Right lung (tissue), 10 donors: ENCODE data around the gene HOXC9. TPM values are rescaled to one million over a fixed set of nuclear protein-coding genes. Genes with fewer than 3 reads are reported as not detected.

ENCODE experiments used
- DNase-seq, 2 donors: peaks; one replicate each; pipeline ENCODE4 v3.0.0-alpha.2; 2013
- long read RNA-seq, 8 donors: transcript quantifications; one replicate each; lab custom pipeline, GENCODE V29; 2026
- polyA plus RNA-seq, 5 donors: library from polyadenylated mRNA; unstranded; fragments of 120-200 nt; gene quantifications; one replicate each; pipeline versions ENCODE4 v1.2.1 to v1.2.3, GENCODE V29; 2013; ENCODE audit warnings: inconsistent platforms in 1 of 5, low replicate concordance in 1 of 5; ENCODE audit not compliant: insufficient read length in 5 of 5, insufficient read depth in 1 of 5

Gene HOXC9
- polyA plus RNA-seq, result 1 to 10 TPM in 2 of 5 donors, under 1 TPM in 3; 0.20 to 2.1 (median 0.34) TPM
- long read RNA-seq, donor 1, partial matches to known transcripts, result 0 of 4 reads
- long read RNA-seq, donor 1, other reads (novel, unspliced or antisense), result 0 of 4 reads
- long read RNA-seq, donor 2, result 0 reads
- long read RNA-seq, donor 3, result 0 reads
- long read RNA-seq, donor 4, result 0 reads
- long read RNA-seq, donor 5, partial matches to known transcripts, result 0 of 1 reads
- long read RNA-seq, donor 5, other reads (novel, unspliced or antisense), result 0 of 1 reads
- long read RNA-seq, donor 6, partial matches to known transcripts, result 0 of 1 reads
- long read RNA-seq, donor 6, other reads (novel, unspliced or antisense), result 0 of 1 reads
- long read RNA-seq, donor 7, result 0 reads
- long read RNA-seq, donor 8, result 0 reads

DNA sequence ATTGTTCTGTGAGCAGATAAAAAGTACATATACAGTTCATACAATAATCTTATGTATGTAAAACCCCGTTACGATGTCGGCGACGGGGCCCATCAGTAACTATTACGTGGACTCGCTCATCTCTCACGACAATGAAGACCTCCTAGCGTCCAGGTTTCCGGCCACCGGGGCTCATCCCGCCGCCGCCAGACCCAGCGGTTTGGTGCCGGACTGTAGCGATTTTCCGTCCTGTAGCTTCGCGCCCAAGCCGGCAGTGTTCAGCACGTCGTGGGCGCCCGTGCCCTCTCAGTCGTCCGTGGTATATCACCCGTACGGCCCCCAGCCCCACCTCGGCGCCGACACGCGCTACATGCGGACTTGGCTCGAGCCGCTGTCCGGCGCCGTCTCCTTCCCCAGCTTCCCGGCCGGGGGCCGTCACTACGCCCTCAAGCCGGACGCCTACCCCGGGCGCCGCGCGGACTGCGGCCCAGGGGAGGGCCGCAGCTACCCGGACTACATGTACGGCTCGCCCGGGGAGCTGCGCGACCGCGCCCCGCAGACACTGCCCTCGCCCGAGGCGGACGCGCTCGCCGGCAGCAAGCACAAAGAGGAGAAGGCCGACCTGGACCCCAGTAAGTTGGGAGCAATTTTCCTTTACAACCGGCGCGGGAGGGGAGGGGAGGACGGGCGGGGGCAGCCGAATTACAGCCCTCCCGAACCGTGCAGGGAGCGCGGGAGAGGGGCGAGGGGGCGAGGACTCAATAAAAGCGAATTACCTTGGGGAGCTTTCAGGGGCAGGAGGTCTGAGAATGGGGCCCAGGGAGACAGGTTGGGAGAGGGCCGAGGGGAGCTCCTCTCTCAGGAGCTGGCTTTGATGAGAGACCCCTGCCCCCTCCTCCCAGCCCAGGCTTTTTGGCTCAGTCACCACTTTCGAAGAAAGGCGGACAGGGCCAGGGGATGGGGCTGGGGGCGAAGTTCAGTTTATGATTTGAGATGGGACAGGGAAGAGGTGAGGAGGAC lies at the start of gene HOXC9:
HOXC9 (plus strand) TSS at position 46 of the 999 bp plus-strand sequence; CDS start at position 74, 28 bp downstream.
- no peak for DNase-seq

DNA sequence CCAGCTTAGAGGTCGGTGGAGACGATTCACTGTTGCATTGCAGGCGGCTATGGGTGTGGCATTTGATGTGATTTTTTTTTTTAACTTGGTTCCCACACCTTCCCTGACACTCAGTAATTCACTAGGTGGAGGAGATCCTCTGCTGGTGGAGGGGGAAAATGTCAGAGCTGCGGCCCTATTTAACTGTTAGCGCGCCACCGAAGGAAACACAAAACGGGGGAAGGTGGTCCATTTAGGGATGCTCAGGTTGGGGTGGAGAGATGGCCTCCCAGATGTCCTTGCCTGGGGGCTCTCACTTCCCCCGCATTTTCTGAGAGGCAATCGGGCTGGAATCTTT lies 49.6 kb upstream of the HOXC9 start:
- DNase-seq, result no peak

DNA sequence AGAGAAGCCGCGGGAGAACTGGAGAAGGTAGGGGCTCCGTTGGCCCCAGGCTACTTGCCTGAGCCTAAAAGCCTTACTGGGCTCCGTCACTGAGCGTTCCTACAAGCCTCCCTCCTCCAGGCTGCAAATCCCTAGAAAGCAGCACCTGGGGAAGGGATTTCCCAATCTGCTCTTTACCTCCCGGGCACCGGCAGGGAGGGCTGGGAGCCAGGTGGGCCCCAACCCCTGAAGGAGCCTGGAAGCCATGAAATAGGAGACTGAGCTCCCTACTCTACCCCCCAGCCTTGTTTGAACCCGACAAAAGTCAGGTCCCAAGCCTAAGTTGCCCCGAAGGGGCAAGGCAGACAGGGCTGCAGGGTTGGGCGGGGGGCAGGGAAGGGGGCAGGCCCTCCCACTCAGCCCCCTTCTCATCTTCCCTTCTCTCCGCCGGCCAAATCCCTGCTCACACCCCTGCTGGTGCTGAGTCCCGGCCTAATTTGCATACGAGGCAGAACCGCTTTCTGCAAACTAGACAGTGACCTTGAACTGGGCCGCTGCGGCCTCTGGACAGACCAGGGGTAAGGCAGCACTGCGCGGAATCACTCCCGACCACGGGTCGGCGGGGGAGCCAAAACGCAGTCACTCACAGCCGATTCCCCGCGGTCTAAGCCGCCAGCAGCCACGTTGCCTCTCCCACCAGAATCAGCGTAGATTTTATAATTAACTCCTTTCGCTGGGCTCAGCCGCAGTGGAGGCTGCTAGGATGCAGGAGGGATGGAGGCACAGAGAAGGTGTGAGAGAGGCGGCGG lies 49.0 kb upstream of the HOXC9 start:
- DNase-seq, result no peak

DNA sequence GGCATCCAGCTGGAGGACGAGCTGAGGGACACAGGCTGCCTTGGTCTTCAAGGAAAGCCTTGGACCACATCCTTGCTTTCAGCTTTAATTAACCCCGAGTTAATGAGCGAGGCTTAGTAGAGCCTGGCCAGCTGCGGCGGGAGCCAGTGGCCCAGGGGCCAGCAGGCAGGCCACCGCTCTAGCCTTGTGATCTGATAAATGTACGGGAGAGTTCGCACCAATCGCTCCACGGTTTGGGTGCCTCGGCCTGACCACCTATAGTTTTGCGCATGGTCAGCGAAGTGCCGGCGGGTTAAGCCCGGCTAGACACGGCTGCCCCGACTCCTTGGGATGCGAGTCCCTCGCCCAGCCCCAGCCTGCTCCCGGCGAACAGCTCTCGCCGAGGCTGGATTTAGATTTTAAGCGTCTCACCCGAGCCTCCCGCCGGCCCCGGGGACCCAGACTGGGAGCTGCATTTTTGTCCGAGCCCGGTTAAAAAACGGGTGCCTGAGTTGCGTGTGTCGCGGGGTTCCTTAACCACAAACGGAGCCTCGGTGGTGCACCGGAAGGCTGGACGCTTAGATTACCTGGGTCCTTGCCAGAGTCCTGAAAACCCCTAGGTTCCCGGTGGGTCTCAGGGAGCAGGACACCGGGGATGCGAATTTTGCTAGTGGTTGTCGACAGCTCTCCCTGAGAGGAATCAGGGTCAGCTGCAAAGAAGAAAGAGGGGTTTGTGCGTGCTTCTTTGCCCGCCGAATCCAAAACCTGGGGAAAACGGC lies 48.2 kb upstream of the HOXC9 start:
- DNase-seq, result no peak

DNA sequence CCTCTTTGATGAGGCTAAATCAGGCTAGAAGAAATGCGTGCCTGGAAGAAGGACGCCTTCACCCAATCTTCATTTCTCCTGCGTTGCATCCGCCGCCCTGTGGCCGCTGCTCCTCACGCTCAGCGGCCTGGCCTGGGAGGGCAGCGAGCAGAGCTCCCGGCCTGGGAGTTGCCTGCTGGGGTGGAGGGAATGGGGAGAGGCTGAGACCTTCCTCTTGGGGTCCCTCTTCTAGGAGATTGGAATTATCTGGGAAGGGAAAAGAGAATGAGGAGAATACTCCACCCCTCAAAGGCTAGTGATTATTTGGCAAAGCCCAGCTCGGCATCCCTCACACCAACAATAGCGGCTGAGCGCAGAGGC lies 47.6 kb upstream of the HOXC9 start:
- DNase-seq, result no peak

DNA sequence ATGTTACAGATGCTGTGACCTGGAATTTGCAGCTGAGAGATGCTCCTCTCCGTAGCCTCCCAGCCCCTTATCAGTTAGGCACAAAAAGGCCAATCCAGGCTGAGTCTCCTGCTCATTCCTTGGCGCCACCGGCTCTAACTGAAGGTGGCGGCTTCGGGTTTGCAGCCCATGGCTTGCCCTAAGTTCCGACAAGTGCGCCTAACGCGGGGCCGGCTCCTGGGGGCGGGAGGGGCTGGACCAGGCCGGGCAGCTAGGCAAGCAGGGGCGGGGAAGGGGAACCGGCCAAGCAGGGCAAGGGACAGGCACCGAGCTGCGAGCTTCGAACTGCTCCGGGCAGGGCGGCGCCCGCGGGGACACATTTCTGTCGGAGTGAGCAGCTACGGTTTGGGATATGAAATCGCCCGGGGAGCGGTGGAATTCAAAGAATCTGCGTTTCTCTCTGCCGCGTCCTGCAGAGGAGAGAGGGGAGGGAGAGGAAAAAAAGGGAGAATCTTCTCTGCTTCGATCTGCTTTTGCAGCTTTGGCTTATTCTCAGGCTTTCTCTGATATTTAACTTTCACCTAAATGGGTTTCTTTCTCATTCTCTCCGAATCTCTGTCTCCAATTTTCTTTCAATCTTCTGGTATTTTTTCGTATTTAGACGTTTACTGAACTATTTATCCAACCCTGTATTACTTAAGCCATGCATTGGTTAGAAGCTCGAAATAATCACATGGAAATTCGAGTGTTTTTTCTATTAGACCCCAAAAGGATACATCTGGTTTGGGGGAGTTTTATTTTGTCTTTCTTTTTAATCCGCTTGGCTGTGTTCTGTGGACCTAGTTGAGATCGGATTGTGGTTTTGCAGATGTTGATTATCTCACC lies 46.9 kb upstream of the HOXC9 start:
- no peak for DNase-seq

DNA sequence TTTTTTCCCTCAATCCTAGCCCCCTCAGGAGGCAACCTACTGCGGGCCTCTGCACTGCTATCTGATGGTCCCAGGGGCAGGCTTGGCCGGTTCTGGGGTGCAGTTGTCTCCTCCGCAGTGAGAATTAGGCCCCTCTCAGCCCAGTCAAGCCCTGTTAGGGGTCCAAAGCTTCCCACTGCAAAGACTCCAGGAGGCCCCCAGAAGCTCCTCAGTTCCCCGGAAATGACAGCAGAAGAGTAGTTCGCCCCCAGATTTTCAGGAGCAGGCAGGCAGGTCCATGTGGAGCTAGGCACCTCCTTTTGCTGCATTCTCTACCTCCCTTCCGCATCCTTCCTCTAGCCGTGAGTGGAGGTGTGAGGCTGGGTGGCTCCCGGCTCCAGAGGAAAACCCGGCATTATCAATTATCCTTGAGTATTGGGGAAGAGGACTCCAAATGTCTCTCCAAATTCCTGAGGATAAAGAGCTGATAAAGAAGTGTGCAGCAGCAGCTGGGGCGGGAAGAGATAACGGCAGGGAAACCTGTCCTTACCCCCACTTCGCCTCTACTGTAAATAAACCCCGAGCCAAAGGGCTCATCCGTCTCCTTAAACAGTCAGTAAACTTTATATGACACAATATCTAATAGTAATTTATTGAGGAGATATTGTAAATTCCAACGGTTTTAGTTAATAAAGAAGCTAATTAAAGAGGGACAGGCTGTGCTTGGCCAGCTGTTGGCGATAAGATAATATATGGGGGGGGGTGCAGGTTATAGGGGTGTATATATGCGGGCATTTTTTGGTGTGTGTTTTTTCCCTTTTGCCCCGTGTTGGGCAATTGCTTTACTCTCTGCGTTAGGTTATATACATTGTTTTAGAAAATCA lies 45.9 kb upstream of the HOXC9 start:
- DNase-seq, result no peak

DNA sequence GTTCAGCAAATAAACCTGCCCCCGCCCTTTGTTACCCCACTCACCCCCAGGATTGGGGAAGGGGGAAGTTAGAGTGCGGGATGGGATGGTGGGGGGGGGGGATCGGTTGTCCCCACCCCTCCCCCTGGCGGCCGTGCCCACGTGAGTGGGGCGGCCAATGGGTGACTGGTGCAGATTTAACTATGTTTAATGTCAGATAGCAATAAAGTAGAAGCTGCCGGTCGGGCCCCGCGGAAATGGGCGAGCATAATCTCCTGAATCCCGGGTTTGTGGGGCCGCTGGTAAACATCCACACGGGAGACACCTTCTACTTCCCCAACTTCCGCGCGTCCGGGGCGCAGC lies 45.3 kb upstream of the HOXC9 start, which contains the start of gene HOXC12:
HOXC12 (plus strand) TSS at position 210 of the 342 bp plus-strand sequence; CDS start at position 237, 27 bp downstream.
- no peak for DNase-seq

DNA sequence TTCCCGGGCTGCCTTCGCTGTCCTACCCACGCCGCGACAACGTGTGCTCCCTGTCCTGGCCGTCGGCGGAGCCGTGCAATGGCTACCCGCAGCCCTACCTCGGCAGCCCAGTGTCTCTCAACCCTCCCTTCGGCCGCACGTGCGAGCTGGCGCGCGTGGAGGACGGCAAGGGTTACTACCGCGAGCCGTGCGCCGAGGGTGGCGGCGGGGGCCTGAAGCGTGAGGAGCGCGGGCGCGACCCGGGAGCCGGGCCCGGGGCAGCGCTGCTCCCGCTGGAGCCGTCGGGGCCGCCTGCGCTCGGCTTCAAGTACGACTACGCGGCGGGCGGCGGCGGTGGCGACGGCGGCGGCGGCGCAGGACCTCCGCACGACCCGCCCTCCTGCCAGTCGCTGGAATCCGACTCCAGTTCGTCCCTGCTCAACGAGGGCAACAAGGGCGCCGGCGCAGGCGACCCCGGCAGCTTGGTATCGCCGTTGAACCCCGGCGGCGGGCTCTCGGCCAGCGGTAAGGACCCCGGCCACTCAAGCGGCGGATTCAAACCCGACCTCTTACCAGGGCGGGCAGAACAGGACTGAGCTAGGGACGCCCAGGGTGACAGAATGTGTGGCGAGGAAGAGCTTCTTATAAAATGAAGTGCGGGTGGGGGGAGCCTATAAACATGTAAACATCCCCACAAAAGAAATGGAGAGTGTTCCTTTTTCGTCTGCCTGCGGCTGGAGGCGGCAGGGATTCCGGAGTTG lies 44.8 kb upstream of the HOXC9 start:
- no peak for DNase-seq

DNA sequence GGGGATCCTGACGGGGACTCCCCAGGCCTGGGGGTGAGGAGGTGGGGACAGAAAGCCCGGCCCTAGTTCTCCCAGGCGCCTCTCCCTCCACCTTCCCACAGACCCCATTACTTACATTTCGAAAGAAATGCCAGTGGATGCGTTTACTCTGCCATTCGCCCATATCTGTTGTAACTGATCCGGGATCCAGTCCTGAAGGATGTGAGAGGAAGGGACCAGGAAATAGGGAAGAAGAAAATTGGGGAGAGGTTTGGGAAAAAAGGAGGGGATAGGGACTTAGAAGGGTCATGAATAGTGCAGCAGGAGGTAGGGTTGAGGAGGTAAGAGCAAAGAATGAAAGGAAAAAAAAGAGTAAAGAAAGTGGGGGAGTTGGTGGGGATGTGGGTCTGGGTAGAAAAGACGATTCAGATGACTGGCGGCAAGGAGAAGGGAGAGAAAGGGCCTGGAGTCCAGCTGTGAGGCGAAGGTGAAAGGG lies 44.1 kb upstream of the HOXC9 start:
- no peak for DNase-seq

DNA sequence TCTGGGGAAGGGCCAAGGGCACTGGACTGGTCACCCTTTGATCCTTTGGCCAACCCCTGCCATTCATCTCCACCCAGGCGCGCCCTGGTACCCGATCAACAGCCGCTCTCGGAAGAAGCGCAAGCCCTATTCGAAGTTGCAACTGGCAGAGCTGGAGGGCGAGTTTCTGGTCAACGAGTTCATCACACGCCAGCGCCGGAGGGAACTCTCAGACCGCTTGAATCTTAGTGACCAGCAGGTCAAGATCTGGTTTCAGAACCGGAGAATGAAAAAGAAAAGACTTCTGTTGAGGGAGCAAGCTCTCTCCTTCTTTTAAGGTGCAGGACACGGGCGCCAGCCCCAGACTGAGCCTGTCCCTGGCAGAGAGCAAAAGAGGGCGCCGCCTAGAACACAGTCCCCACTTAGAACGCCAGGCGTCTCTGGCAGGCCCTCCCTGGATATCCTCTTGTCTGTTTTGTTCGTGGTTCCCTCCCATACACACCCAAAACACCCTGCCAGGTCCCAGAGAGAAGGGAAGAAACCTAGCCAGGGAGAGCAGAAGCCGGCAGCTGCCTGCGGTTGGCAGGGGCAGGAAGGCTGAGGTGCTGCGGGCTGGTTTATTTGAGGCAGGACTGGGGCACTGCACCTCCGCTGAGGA lies 43.6 kb upstream of the HOXC9 start:
- DNase-seq, result no peak

DNA sequence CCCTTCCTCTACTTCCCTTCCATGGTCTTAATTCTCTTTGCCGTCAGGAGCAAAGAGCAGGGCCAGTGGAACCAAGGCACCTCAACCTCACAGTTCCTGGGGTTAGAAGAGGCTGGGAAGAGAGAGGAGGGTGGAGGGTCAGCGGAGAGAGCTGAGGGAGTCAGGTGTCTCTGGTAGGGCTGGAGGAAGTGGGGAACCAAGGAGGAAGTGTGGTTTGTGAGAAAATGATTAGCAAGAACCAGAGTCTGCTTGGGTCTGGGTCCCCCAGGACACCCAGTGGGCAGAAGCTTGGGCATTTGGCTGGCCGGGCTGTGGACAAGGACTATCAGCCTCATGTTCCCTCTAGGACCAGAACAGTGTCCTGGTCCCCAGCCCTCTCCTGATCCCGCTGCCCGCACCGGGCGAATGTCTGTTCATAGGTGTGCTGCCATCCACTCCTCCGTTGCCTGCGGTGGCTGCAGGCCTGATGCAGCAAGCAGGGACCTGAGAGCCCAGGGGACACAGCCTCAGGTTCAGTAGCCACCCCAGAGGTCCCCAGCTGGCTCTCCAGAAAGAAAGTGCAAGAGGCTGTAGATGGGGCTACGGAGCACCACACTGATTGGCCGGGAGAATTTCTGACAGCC lies 42.9 kb upstream of the HOXC9 start:
- DNase-seq, result no peak

DNA sequence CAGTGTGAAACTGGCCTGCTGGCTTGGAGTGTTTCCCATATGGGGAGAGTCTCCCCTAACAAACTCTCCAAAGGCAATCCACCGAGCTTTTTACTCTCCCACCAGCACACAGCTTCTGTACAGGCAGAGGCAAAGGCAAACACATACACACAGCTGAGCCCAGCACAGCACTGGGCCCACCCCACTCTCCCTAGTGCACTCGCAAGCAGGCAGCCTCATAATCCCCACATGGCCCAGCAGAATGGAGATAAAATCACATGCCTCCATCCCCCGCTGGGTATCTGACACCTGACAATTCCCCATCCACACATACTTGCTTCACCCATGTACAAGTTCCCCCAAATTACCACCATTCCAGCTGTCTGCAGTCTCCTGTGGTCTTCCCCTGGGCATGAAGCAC lies 41.8 kb upstream of the HOXC9 start:
- DNase-seq, result no peak

DNA sequence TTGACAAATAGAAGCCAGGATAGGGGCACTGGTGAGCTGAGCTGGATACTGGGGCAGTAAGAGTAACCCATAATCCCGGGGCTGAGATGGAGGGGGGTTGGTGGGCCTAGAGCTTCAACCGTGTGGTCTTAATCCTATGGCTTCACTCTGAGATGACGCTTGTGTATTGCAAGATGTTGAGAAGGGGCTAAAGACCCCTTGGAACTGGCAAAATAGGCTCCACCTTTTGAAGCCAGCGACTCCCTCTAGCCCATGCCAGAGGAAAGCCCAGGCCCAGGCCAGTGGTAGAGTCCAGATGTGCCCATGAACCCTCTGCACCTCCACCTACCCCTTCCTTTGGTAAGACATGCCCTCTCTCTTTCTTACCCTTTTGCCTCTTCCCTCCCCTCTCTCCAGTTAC lies 40.6 kb upstream of the HOXC9 start:
- no peak for DNase-seq

DNA sequence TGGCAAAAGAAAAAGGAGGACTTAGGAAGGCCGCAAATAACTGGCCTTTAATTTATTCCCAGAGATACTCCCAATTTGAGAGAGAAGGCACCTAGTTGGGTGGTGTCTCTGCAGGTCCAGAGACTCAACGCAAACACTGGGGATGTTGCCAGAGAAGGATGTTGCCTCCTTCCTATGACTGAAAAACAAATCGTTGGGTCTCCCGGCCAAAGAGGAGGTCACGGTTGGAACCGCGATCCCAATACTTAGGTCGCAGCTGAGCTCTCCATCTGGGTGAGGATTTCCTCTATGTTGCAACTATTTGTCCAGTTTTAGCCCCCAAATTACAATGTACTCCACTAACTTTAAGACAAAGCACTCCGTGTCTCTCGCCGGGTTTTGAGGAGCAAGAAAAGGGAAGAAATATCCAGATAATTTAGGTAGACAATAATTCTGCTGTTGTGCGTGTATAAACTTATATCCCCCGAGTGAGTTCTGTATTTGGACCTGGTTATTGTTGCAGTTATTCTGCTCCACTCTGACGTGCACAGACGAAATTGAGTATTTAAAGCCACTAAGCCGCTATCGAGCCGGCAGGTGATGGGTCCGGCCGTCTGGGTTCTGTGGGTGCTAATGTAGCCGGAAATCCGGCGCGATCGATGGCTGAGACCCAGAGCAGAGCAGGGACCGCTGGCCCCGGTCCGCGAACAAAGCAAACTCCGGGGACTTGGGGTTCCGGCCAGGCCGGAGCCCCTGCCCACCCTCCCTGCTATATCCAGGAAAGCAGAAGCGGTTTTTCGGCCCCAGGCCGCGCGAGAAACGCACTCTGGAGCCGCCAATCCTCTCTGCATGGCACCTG lies 39.6 kb upstream of the HOXC9 start:
- no peak for DNase-seq

DNA sequence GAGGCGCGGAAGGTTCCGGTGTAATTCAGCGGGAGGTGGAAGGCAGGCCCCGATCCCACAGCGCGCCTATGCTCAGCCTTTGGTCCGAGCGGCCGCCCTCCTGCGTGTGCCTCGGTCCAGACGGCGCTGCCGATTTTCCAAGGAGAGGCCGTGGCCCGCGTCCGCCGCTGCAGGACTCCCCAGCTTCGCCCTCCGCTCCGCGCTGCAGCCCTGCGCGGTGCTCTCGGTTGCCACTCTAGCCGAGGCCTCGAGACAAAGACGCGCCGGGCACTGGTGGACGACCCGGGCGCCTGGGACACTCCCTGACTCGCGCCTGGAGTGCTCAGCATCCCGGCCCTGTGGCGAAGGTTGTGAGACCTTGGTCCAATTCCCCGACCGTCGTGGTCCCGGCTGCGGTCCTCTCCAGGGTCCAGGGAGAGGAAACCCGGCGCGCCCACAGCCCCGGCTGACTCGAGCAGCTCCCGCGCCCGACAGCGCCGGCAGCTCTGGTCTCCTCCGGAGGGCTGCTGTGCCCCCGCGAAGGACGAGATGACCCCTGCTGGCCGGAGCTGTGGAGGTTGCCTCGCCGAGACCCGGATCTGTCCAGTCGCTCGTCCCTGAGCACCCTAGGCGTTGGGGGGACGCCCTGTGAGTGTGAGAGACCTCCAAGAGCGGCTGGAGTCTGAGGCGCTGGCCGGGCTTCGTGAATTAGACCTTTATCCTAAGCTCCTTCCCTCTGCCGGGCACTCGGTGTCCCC lies 38.8 kb upstream of the HOXC9 start:
- no peak for DNase-seq
